ENCODE measurements around the gene ACSL5. TPM values are rescaled to one million over a fixed set of nuclear protein-coding genes. Genes with fewer than 3 reads are reported as not detected.

Gene ACSL5
- total and polyA plus RNA-seq, 3 experiments from 2014 or later, result 53.3 to 85.5 (median 53.7) TPM

Other genes with a start within 250 kb of the ACSL5 start
- gene GPAM, start 190.4 kb upstream of the ACSL5 start, total RNA-seq, result 10 to 100 TPM; 16.4 to 17.2 TPM
- 1.7 TPM for gene GPAM, start 190.4 kb upstream of the ACSL5 start, polyA plus RNA-seq
- not detected for gene TECTB, start 90.7 kb upstream of the ACSL5 start, total RNA-seq
- gene TECTB, start 90.7 kb upstream of the ACSL5 start, polyA plus RNA-seq, result not detected
- gene ZDHHC6, start 72.8 kb downstream of the ACSL5 start, total RNA-seq, result 10 to 100 TPM; 49.3 to 56.4 TPM
- gene ZDHHC6, start 72.8 kb downstream of the ACSL5 start, polyA plus RNA-seq, result 48.3 TPM
- gene VTI1A, start 73.1 kb downstream of the ACSL5 start, total RNA-seq, result 10 to 100 TPM; 38.2 to 40.1 TPM
- gene VTI1A, start 73.1 kb downstream of the ACSL5 start, polyA plus RNA-seq, result 28.1 TPM